ENCODE results near the gene LAMA5.

LAMA5 gene

GRCh38 chr20:62320581-62321354 is 46.3 kb downstream of the LAMA5 start:
- no peak overlapping the region for H3K4me3 ChIP-seq (replicated peaks in 1 of 2; ENCODE audit: low read depth in 2 of 2, low read length in 2 of 2)
- DNase-seq (ENCODE audit: low read depth in 2 of 2) = peak in 1 of 2 donors; percentile 27
- TF ChIP-seq, protein P1, sequence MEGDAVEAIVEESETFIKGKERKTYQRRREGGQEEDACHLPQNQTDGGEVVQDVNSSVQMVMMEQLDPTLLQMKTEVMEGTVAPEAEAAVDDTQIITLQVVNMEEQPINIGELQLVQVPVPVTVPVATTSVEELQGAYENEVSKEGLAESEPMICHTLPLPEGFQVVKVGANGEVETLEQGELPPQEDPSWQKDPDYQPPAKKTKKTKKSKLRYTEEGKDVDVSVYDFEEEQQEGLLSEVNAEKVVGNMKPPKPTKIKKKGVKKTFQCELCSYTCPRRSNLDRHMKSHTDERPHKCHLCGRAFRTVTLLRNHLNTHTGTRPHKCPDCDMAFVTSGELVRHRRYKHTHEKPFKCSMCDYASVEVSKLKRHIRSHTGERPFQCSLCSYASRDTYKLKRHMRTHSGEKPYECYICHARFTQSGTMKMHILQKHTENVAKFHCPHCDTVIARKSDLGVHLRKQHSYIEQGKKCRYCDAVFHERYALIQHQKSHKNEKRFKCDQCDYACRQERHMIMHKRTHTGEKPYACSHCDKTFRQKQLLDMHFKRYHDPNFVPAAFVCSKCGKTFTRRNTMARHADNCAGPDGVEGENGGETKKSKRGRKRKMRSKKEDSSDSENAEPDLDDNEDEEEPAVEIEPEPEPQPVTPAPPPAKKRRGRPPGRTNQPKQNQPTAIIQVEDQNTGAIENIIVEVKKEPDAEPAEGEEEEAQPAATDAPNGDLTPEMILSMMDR (IDR thresholded peaks at IDR 0.05; ENCODE audit: low read depth, low read length) = no peak

DNA sequence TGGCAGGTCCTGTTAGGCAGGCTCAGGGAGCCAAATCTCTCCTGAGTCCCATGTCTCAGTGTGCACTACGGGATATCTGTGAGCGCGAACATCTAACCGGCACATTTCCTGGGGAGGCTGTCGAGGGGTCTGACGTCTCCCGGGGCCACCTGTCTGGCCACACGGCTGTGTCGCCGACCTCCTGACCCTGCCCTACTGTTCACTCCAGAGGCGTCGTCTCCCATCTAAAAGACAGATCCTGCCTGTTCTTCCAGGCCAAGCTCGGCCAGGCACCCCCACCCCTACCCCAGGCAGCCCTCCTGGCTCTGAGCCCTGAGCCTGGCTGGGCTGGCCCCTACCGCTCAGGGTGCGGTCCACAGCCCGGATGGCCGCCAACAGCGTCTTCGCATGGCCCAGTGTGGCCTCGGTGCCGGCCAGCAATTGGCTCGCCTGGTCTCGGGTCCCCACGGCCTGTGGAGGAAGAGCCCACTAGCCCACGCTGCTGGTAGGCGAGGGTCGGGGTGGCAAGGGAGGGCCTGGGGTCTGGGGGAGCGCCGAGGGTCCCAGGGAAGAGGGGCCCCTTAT is 47.7 kb downstream of the LAMA5 start:
- no peak overlapping the region for H3K4me3 ChIP-seq (replicated peaks in 1 of 2; ENCODE audit: low read depth in 2 of 2, low read length in 2 of 2)
- DNase-seq (ENCODE audit: low read depth in 2 of 2) = no peak
- TF ChIP-seq, protein P1 (IDR thresholded peaks at IDR 0.05; ENCODE audit: low read depth, low read length) = no peak

- peak in 1 of 2 donors; percentile 23 for DNase-seq (ENCODE audit: low read depth in 2 of 2)
- TF ChIP-seq, protein P1 (IDR thresholded peaks at IDR 0.05; ENCODE audit: low read depth, low read length) = no peak
- H3K4me3 ChIP-seq (replicated peaks in 1 of 2; ENCODE audit: low read depth in 2 of 2, low read length in 2 of 2) = no peak overlapping the region
Observed at GRCh38 chr20:62318400-62319345, 48.4 kb downstream of the LAMA5 start.

DNA sequence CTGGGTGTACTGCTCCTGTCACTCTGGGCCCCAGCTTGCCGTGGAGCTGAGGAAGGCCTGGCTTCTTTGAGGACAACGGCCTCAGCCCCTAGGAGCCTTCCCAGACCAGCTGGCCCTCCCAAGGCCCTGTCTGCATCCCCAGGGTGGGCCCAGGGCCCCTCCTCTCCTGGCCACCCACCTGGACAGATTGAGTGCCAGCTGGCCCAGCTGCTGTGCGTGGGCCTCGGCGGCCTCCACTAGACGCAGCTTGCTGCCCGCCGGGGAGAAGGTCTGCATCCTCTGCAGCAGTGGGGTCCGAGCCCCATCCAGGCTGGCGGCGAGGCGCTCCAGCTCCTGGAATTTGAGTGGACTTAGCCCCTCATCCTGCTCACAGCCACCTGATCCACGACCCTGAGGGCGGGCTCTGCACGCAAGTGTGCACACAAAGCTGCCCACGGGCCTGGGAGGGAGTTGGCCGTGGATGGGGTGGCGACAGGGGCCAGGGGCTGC is 49.9 kb downstream of the LAMA5 start:
- DNase-seq (ENCODE audit: low read depth in 2 of 2) = no peak
- H3K4me3 ChIP-seq (replicated peaks in 1 of 2; ENCODE audit: low read depth in 2 of 2, low read length in 2 of 2) = no peak overlapping the region
- TF ChIP-seq, protein P1 (IDR thresholded peaks at IDR 0.05; ENCODE audit: low read depth, low read length) = no peak

GRCh38 chr20:62316331-62317166 is 50.6 kb downstream of the LAMA5 start:
- DNase-seq (ENCODE audit: low read depth in 2 of 2) = no peak
- no peak overlapping the region for H3K4me3 ChIP-seq (replicated peaks in 1 of 2; ENCODE audit: low read depth in 2 of 2, low read length in 2 of 2)
- TF ChIP-seq, protein P1 (IDR thresholded peaks at IDR 0.05; ENCODE audit: low read depth, low read length) = no peak

- no peak for DNase-seq (ENCODE audit: low read depth in 2 of 2)
- no peak overlapping the region for H3K4me3 ChIP-seq (replicated peaks in 1 of 2; ENCODE audit: low read depth in 2 of 2, low read length in 2 of 2)
- TF ChIP-seq, protein P1 (IDR thresholded peaks at IDR 0.05; ENCODE audit: low read depth, low read length) = no peak
Observed at GRCh38 chr20:62315773-62316172, 51.3 kb downstream of the LAMA5 start.

All from cardiac fibroblast (primary cell).